NT2/D1 (cell line): ENCODE measurements around the gene FAM241B.

Source experiments
- SUZ12 ChIP-seq: IDR thresholded peaks from 2 replicates; pipeline ENCODE4 v1.6.1; 2011; ENCODE audit not compliant: insufficient read length, insufficient read depth; ENCODE audit errors: extremely low read depth
- YY1 ChIP-seq: IDR thresholded peaks from 2 replicates; pipeline ENCODE4 v1.6.1; 2011; ENCODE audit not compliant: insufficient read length, insufficient read depth
- ZNF274 ChIP-seq: IDR thresholded peaks from 2 replicates; pipeline ENCODE4 v1.6.1; 2011; ENCODE audit warnings: mild to moderate bottlenecking, low read depth, low read length

DNA sequence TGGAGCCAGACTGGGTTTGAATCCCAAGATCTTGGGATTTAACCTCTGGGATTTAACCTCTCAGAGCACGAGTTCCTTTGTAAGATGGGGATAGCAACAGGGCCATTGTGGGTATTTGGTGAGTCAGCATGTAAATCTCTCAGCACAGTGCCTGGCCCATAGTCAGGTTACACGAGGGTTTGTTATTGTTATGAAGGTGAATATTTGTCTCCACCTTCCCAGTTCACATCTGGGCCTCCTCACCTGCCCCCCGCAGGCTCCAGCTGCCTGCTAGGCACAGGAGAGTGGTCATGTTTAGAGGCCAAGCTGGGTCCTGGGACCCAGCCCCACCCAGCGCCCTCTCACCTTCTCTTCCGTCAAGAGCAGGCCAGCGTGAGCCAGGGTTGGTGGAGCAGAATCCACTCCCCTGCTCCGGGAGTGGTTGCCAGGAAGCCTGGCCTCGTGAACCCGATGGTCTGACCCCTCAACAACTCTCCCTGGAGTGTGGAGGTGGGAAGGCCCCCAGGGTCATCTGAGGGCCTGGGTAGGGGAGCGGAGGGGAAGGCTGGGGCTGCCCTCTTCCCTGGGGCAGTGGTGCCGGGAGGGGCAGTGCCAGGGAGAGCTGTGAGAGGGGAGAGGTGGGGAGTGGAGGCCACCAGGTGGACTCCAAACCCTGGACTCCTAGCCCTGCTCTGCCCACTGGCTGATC, 26.0 kb downstream of the FAM241B start:
- TF ChIP-seq ZNF274 (no peak), YY1 (no peak), SUZ12 (no peak)
